ENCODE measurements around the gene FHDC1.
A peak's percentile ranks its signal among the peaks of the same experiment; 100 is the strongest.

FHDC1 gene

GRCh38 chr4:152942346-152942745, 6.2 kb downstream of the FHDC1 start:
- H4K20me1 ChIP-seq (ENCODE audit: insufficient read depth, low read length) = 0 out of 2 replicates have a peak, but pooled peaks cover 5% of the 10 kb centered on the region
- no peak overlapping the region for H3K4me3 ChIP-seq (ENCODE audit: low read length)
- TF ChIP-seq EZH2phosphoT487 (IDR thresholded peaks at IDR 0.05; ENCODE audit: low read depth) (no peak), CTCF (IDR thresholded peaks at IDR 0.05; ENCODE audit: low read depth, low read length) (no peak)
- H3K79me2 ChIP-seq (ENCODE audit: low read length) = no peaks in the 10 kb centered on the region
- H2AFZ ChIP-seq (ENCODE audit: low read depth, low read length) = no peak overlapping the region
- no peak overlapping the region for H3K4me2 ChIP-seq (ENCODE audit: low read length)
- H3K9me3 ChIP-seq (ENCODE audit: insufficient read depth, low read length) = no peaks in the 10 kb centered on the region
- H3K27me3 ChIP-seq (ENCODE audit: low read depth, low read length) = peaks cover 48% of the 10 kb centered on the region
- no peaks in the 10 kb centered on the region for H3K36me3 ChIP-seq (replicated peaks; ENCODE audit: low read depth, low read length)
- no peak overlapping the region for H3K27ac ChIP-seq (ENCODE audit: low read length)
- H3K4me1 ChIP-seq (ENCODE audit: low read length) = peaks cover 16% of the 10 kb centered on the region
- H3K9ac ChIP-seq (ENCODE audit: low read length) = no peak overlapping the region

GRCh38 chr4:152943672-152944071, 7.5 kb downstream of the FHDC1 start:
- H3K4me3 ChIP-seq (ENCODE audit: low read length) = no peak overlapping the region
- 0 out of 2 replicates have a peak, but pooled peaks cover 1% of the 10 kb centered on the region for H4K20me1 ChIP-seq (ENCODE audit: insufficient read depth, low read length)
- H3K9me3 ChIP-seq (ENCODE audit: insufficient read depth, low read length) = no peaks in the 10 kb centered on the region
- H2AFZ ChIP-seq (ENCODE audit: low read depth, low read length) = no peak overlapping the region
- H3K27me3 ChIP-seq (ENCODE audit: low read depth, low read length) = peaks cover 45% of the 10 kb centered on the region
- peaks cover 11% of the 10 kb centered on the region for H3K4me1 ChIP-seq (ENCODE audit: low read length)
- H3K4me2 ChIP-seq (ENCODE audit: low read length) = no peak overlapping the region
- no peak overlapping the region for H3K27ac ChIP-seq (ENCODE audit: low read length)
- no peaks in the 10 kb centered on the region for H3K36me3 ChIP-seq (replicated peaks; ENCODE audit: low read depth, low read length)
- no peak for TF ChIP-seq EZH2phosphoT487 (IDR thresholded peaks at IDR 0.05; ENCODE audit: low read depth)
- TF ChIP-seq CTCF (IDR thresholded peaks at IDR 0.05; ENCODE audit: low read depth, low read length) = no peak
- H3K79me2 ChIP-seq (ENCODE audit: low read length) = no peaks in the 10 kb centered on the region
- H3K9ac ChIP-seq (ENCODE audit: low read length) = no peak overlapping the region

- H3K27ac ChIP-seq (ENCODE audit: low read length) = no peak overlapping the region
- no peaks in the 10 kb centered on the region for H3K79me2 ChIP-seq (ENCODE audit: low read length)
- peaks cover 12% of the 10 kb centered on the region for H3K4me1 ChIP-seq (ENCODE audit: low read length)
- no peak overlapping the region for H2AFZ ChIP-seq (ENCODE audit: low read depth, low read length)
- H3K4me3 ChIP-seq (ENCODE audit: low read length) = no peak overlapping the region
- no peaks in the 10 kb centered on the region for H3K9me3 ChIP-seq (ENCODE audit: insufficient read depth, low read length)
- no peaks in the 10 kb centered on the region for H3K36me3 ChIP-seq (replicated peaks; ENCODE audit: low read depth, low read length)
- peaks cover 38% of the 10 kb centered on the region for H3K27me3 ChIP-seq (ENCODE audit: low read depth, low read length)
- no peak overlapping the region for H3K9ac ChIP-seq (ENCODE audit: low read length)
- H4K20me1 ChIP-seq (ENCODE audit: insufficient read depth, low read length) = no peaks in the 10 kb centered on the region
- H3K4me2 ChIP-seq (ENCODE audit: low read length) = no peak overlapping the region
- TF ChIP-seq CTCF (IDR thresholded peaks at IDR 0.05; ENCODE audit: low read depth, low read length) (no peak), EZH2phosphoT487 (IDR thresholded peaks at IDR 0.05; ENCODE audit: low read depth) (no peak)
These were observed 8.7 kb downstream of the FHDC1 start for GRCh38 chr4:152944666-152945320.

GRCh38 chr4:152945639-152946038, 9.5 kb downstream of the FHDC1 start:
- Histone ChIP-seq H3K79me2 (ENCODE audit: low read length) (no peaks in the 10 kb centered on the region), H3K36me3 (replicated peaks; ENCODE audit: low read depth, low read length) (no peaks in the 10 kb centered on the region), H3K4me3 (ENCODE audit: low read length) (peak overlapping the region; percentile 21), H3K27ac (ENCODE audit: low read length) (no peak overlapping the region), H3K27me3 (ENCODE audit: low read depth, low read length) (peaks cover 37% of the 10 kb centered on the region), H2AFZ (ENCODE audit: low read depth, low read length) (no peak overlapping the region), H3K9me3 (ENCODE audit: insufficient read depth, low read length) (no peaks in the 10 kb centered on the region), H4K20me1 (ENCODE audit: insufficient read depth, low read length) (no peaks in the 10 kb centered on the region), H3K9ac (ENCODE audit: low read length) (no peak overlapping the region), H3K4me1 (ENCODE audit: low read length) (peaks cover 20% of the 10 kb centered on the region), H3K4me2 (ENCODE audit: low read length) (peak overlapping the region; percentile 49)
- TF ChIP-seq EZH2phosphoT487 (IDR thresholded peaks at IDR 0.05; ENCODE audit: low read depth) (no peak), CTCF (IDR thresholded peaks at IDR 0.05; ENCODE audit: low read depth, low read length) (no peak)
